CD4-positive, CD25-positive, alpha-beta regulatory T cell (primary cell): ENCODE measurements around the gene PTGS1. TPM values are rescaled to one million over a fixed set of nuclear protein-coding genes. Genes with fewer than 3 reads are reported as not detected.
"Not testable (repeated sequence)": the region's sequence is repeated elsewhere in the genome, so short reads cannot be mapped to it uniquely, and the experiment has no call there.

Source experiments
- ATAC-seq, 2 donors: fragments of 150-1000 bp; cut with Tn5 transposase; one replicate each; pipeline ENCODE4 v1.10.0; 2021; ENCODE audit warnings: low read depth in 2 of 2, moderate number of reproducible peaks in 2 of 2, moderate library complexity in 1 of 2
- DNase-seq, 3 donors: peaks; one replicate each; pipeline versions ENCODE4 v3.0.0 to v3.0.0-alpha.2; 2012 to 2022; ENCODE audit warnings: mixed read lengths in 1 of 3
- H3K27ac ChIP-seq: one replicate; pipeline ENCODE4 v1.7.0; 2013; ENCODE audit warnings: mild to moderate bottlenecking, low read length; ENCODE audit not compliant: insufficient read depth, poor library complexity, severe bottlenecking
- H3K27me3 ChIP-seq: one replicate; pipeline ENCODE4 v1.7.0; 2013; ENCODE audit warnings: low read length; ENCODE audit not compliant: control insufficient read depth, insufficient read depth
- H3K36me3 ChIP-seq: one replicate; pipeline ENCODE4 v1.7.0; 2013; ENCODE audit warnings: mild to moderate bottlenecking, low read length, moderate library complexity; ENCODE audit not compliant: control insufficient read depth, insufficient read depth
- H3K4me1 ChIP-seq: 2 replicates; pipeline ENCODE4 v1.7.0; 2013; ENCODE audit warnings: mild to moderate bottlenecking, low read length; ENCODE audit not compliant: insufficient read depth, control insufficient read depth, poor library complexity, severe bottlenecking
- H3K4me3 ChIP-seq: one replicate; pipeline ENCODE4 v1.7.0; 2013; ENCODE audit warnings: low read depth, mild to moderate bottlenecking, low read length, moderate library complexity
- H3K9me3 ChIP-seq, 2 experiments: 1 replicate in 1 of 2; 2 replicates in 1 of 2; pipeline ENCODE4 v1.7.0; 2013; ENCODE audit warnings: low read length in 2 of 2, mild to moderate bottlenecking in 1 of 2, moderate library complexity in 1 of 2; ENCODE audit not compliant: control insufficient read depth in 2 of 2
- H3K27ac Mint-ChIP-seq, 3 donors: one replicate each; pipeline ENCODE4 v1.8.0; 2020 to 2022; ENCODE audit warnings: mild to moderate bottlenecking in 3 of 3, mixed read lengths in 3 of 3, moderate library complexity in 2 of 3
- H3K27me3 Mint-ChIP-seq: one replicate; pipeline ENCODE4 v1.8.0; 2022; ENCODE audit warnings: mild to moderate bottlenecking, mixed read lengths
- H3K36me3 Mint-ChIP-seq: one replicate; pipeline ENCODE4 v1.8.0; 2020; ENCODE audit warnings: mixed read lengths
- H3K4me1 Mint-ChIP-seq, 4 donors: one replicate each; pipeline ENCODE4 v1.8.0; 2020 to 2022; ENCODE audit warnings: mixed read lengths in 4 of 4, mild to moderate bottlenecking in 1 of 4
- H3K4me3 Mint-ChIP-seq, 4 donors: one replicate each; pipeline ENCODE4 v1.8.0; 2020 to 2022; ENCODE audit warnings: mild to moderate bottlenecking in 4 of 4, mixed read lengths in 4 of 4, moderate library complexity in 3 of 4
- H3K9me3 Mint-ChIP-seq, 7 donors: one replicate each; pipeline ENCODE4 v1.8.0; 2020 to 2022; ENCODE audit warnings: mixed read lengths in 7 of 7, mild to moderate bottlenecking in 3 of 7, moderate library complexity in 2 of 7
- polyA plus RNA-seq, 4 donors: library from polyadenylated mRNA; unstranded; fragments of 300-500 nt; fragmentation: Illumina TruSeq; gene quantifications; one replicate each; pipeline ENCODE4 v1.2.3, GENCODE V29; 2021
- total RNA-seq: library from RNA; stranded (reverse); gene quantifications from one replicate; pipeline ENCODE4 v1.2.3, GENCODE V29; 2022

The PTGS1 gene
- total and polyA plus RNA-seq, 5 donors from 2014 or later: 0.03 to 9.2 (median 0.83) TPM

DNA sequence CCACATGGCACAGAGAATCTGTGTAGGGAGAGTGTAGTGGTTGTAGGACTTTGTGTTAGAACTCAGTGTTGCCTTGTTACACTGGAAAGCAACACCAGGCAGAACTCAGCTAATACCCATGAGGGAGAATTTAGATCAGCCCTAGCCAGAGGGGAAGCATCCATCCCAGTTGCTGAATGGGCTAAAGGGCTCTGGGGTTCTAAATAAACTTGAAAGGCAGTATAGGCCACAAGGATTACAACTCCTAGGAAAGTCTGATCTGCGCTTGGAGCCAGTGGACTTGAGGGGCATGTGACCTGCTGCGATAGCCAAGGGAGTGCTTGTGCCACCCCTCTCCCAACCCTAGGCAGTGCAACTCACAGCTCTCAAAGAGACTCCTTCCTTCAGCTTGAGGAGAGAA is 26.9 kb downstream of the PTGS1 start:
- Mint-ChIP-seq H3K36me3 (no peaks in the 10 kb centered on the region), H3K27me3 (peaks cover 7% of the 10 kb centered on the region), H3K27ac (no peak overlapping the region), H3K4me1 (no peaks in the 10 kb centered on the region), H3K4me3 (no peak overlapping the region), H3K9me3 (peaks cover 0 to 15% (median 1%) of the 10 kb centered on the region in 7 donors)
- peaks cover 0 to 4% of the 10 kb centered on the region in 2 experiments for H3K9me3 ChIP-seq
- H3K4me1 ChIP-seq: no peaks in the 10 kb centered on the region
- H3K27ac ChIP-seq: no peak overlapping the region
- H3K36me3 ChIP-seq: no peaks in the 10 kb centered on the region
- DNase-seq: no peak
- no peak overlapping the region for H3K4me3 ChIP-seq
- H3K27me3 ChIP-seq: peaks cover 2% of the 10 kb centered on the region
- no peak for ATAC-seq

GRCh38 chr9:122398371-122398924 is 27.6 kb downstream of the PTGS1 start:
- no peaks in the 10 kb centered on the region for H3K4me1 Mint-ChIP-seq
- H3K9me3 Mint-ChIP-seq: peaks cover 0 to 15% (median 1%) of the 10 kb centered on the region in 7 donors
- Histone ChIP-seq H3K9me3 (peaks cover 0 to 4% of the 10 kb centered on the region in 2 experiments), H3K36me3 (no peaks in the 10 kb centered on the region), H3K27me3 (peaks cover 2% of the 10 kb centered on the region), H3K27ac (no peak overlapping the region), H3K4me3 (no peak overlapping the region), H3K4me1 (no peaks in the 10 kb centered on the region)
- peaks cover 7% of the 10 kb centered on the region for H3K27me3 Mint-ChIP-seq
- H3K4me3 Mint-ChIP-seq: no peak overlapping the region
- DNase-seq: no peak
- ATAC-seq: no peak
- no peaks in the 10 kb centered on the region for H3K36me3 Mint-ChIP-seq
- H3K27ac Mint-ChIP-seq: no peak overlapping the region

- Mint-ChIP-seq H3K27me3 (peaks cover 7% of the 10 kb centered on the region), H3K36me3 (no peaks in the 10 kb centered on the region), H3K4me3 (no peak overlapping the region), H3K4me1 (no peaks in the 10 kb centered on the region), H3K9me3 (peaks cover 0 to 15% (median 0%) of the 10 kb centered on the region in 7 donors), H3K27ac (no peak overlapping the region)
- H3K4me3 ChIP-seq: no peak overlapping the region
- peaks cover 0 to 4% of the 10 kb centered on the region in 2 experiments for H3K9me3 ChIP-seq
- H3K27ac ChIP-seq: no peak overlapping the region
- ATAC-seq: no peak
- no peaks in the 10 kb centered on the region for H3K36me3 ChIP-seq
- no peaks in the 10 kb centered on the region for H3K4me1 ChIP-seq
- no peak for DNase-seq
- H3K27me3 ChIP-seq: peaks cover 2% of the 10 kb centered on the region
Observed at GRCh38 chr9:122401896-122402295, 31.1 kb downstream of the PTGS1 start.

- Mint-ChIP-seq H3K4me3 (no peak overlapping the region), H3K27me3 (peaks cover 7% of the 10 kb centered on the region), H3K9me3 (peaks cover 0 to 15% (median 0%) of the 10 kb centered on the region in 7 donors), H3K27ac (no peak overlapping the region), H3K4me1 (no peaks in the 10 kb centered on the region), H3K36me3 (no peaks in the 10 kb centered on the region)
- H3K27ac ChIP-seq: no peak overlapping the region
- DNase-seq: peak in 1 of 3 donors; percentile 3
- H3K4me1 ChIP-seq: no peaks in the 10 kb centered on the region
- peaks cover 0 to 4% of the 10 kb centered on the region in 2 experiments for H3K9me3 ChIP-seq
- H3K36me3 ChIP-seq: no peaks in the 10 kb centered on the region
- peaks cover 2% of the 10 kb centered on the region for H3K27me3 ChIP-seq
- no peak overlapping the region for H3K4me3 ChIP-seq
- ATAC-seq: no peak
Observed at GRCh38 chr9:122402403-122402871, 31.6 kb downstream of the PTGS1 start.

GRCh38 chr9:122402874-122403273 is 32.0 kb downstream of the PTGS1 start:
- peaks cover 7% of the 10 kb centered on the region for H3K27me3 Mint-ChIP-seq

DNA sequence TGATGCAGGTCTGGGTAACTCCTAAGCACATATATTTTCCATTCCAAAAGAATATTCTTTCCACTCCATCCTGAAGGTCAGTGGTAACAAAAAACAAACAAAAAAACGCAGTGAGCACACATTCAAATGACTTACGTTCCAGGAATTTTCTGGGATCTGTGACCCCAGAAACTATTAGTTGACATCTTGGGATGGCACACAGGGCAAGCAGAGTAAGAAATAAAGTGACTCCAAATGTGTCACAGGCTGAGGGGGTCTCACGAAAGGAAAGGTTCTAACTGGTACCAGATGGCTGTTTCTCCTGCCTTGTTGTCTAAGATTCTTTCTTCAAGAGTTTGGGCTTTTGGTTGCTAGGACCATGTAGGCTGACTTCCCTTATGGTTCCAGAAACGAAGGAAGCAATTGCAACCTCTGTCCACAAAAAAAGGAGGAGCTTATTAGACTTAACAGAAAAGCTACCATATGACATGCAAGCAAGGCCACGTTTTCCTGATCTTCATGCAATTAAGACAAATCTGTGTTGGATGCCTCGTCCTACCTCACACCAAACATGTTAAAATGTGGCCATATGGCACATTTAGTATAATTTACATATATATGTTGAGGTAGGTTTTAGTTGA is 32.7 kb downstream of the PTGS1 start:
- H3K4me1 ChIP-seq: no peaks in the 10 kb centered on the region
- no peaks in the 10 kb centered on the region for H3K4me1 Mint-ChIP-seq
- peaks cover 0 to 15% (median 0%) of the 10 kb centered on the region in 7 donors for H3K9me3 Mint-ChIP-seq
- no peak for ATAC-seq
- no peak overlapping the region for H3K4me3 ChIP-seq
- no peaks in the 10 kb centered on the region for H3K36me3 ChIP-seq
- H3K4me3 Mint-ChIP-seq: no peak overlapping the region
- H3K9me3 ChIP-seq: peaks cover 0 to 4% of the 10 kb centered on the region in 2 experiments
- no peak overlapping the region for H3K27ac ChIP-seq
- DNase-seq: no peak
- no peak overlapping the region for H3K27ac Mint-ChIP-seq
- H3K27me3 Mint-ChIP-seq: peaks cover 7% of the 10 kb centered on the region
- H3K36me3 Mint-ChIP-seq: no peaks in the 10 kb centered on the region
- H3K27me3 ChIP-seq: peaks cover 2% of the 10 kb centered on the region

More at GRCh38 chr9:122402874-122403273, 32.0 kb downstream of the PTGS1 start:
- Histone ChIP-seq H3K9me3 (peaks cover 0 to 4% of the 10 kb centered on the region in 2 experiments), H3K4me3 (no peak overlapping the region), H3K27ac (no peak overlapping the region), H3K4me1 (no peaks in the 10 kb centered on the region), H3K27me3 (peaks cover 2% of the 10 kb centered on the region), H3K36me3 (no peaks in the 10 kb centered on the region)
- no peak for ATAC-seq
- no peak for DNase-seq
- no peak overlapping the region for H3K4me3 Mint-ChIP-seq
- H3K27ac Mint-ChIP-seq: no peak overlapping the region
- peaks cover 0 to 15% (median 0%) of the 10 kb centered on the region in 7 donors for H3K9me3 Mint-ChIP-seq
- H3K36me3 Mint-ChIP-seq: no peaks in the 10 kb centered on the region
- no peaks in the 10 kb centered on the region for H3K4me1 Mint-ChIP-seq

DNA sequence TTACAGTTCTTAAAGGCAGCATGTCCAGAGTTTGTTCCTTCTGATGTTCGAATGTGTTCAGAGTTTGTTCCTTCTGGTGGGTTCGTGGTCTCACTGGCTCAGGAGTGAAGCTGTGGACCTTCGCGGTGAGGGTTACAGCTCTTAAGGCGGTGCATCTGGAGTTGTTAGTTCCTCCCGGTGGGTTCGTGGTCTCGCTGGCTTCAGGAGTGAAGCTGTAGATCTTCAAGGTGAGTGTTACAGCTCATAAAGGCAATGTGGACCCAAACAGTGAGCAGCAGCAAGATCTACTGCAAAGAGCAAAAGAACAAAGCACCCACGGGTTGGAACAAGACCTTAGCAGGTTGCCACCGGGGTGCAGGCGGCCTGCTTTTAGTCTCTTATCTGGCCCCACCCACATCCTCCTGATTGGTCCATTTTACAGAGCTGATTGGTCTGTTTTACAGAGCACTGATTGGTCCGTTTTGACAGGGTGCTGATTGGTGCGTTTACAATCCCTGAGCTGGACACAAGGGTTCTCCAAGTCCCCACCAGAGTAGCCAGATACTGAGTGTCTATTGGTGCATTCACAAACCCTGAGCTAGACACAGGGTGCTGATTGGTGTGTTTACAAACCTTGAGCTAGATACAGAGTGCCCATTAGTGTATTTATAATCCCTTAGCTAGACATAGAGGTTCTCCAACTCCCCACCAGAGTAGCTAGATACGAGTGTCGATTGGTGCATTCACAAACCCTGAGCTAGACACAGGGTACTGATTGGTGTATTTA is 34.7 kb downstream of the PTGS1 start:
- not testable (repeated sequence) for DNase-seq, H3K27me3 Mint-ChIP-seq, H3K4me1 ChIP-seq, H3K4me1 Mint-ChIP-seq, H3K36me3 Mint-ChIP-seq, ATAC-seq, H3K9me3 Mint-ChIP-seq, H3K36me3 ChIP-seq, H3K27me3 ChIP-seq, H3K9me3 ChIP-seq, H3K27ac ChIP-seq, H3K4me3 ChIP-seq
- H3K27ac Mint-ChIP-seq: peak overlapping the region in 1 of 3 donors; percentile 87
- H3K4me3 Mint-ChIP-seq: peak overlapping the region in 2 of 4 donors; percentile 9 to 89
